Testis (tissue), 2 donors: ENCODE measurements around the gene KLK13.

Experiments
- POLR2A ChIP-seq: fragments of 450-650 bp; IDR thresholded peaks from one replicate; pipeline ENCODE4 v1.6.1; 2017; ENCODE audit warnings: antibody characterized with exemption, mild to moderate bottlenecking, moderate library complexity
- TF ChIP-seq, protein P1 (sequence below), 3 experiments: fragments of 450-650 bp in 2 of 3; fragments of 200-600 bp in 1 of 3; sonication (generic) in 1 of 3; IDR thresholded peaks; one replicate each; pipeline ENCODE4 v1.5.1; 2016 to 2019; ENCODE audit warnings: antibody characterized with exemption in 3 of 3, mild to moderate bottlenecking in 2 of 3, moderate library complexity in 1 of 3

- TF ChIP-seq, protein P1, sequence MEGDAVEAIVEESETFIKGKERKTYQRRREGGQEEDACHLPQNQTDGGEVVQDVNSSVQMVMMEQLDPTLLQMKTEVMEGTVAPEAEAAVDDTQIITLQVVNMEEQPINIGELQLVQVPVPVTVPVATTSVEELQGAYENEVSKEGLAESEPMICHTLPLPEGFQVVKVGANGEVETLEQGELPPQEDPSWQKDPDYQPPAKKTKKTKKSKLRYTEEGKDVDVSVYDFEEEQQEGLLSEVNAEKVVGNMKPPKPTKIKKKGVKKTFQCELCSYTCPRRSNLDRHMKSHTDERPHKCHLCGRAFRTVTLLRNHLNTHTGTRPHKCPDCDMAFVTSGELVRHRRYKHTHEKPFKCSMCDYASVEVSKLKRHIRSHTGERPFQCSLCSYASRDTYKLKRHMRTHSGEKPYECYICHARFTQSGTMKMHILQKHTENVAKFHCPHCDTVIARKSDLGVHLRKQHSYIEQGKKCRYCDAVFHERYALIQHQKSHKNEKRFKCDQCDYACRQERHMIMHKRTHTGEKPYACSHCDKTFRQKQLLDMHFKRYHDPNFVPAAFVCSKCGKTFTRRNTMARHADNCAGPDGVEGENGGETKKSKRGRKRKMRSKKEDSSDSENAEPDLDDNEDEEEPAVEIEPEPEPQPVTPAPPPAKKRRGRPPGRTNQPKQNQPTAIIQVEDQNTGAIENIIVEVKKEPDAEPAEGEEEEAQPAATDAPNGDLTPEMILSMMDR (IDR thresholded peaks at IDR 0.05): no peak
- TF ChIP-seq POLR2A: no peak
Measured at GRCh38 chr19:51093510-51094345, 28.8 kb upstream of the KLK13 start.
